RWPE2 (cell line): Measurements from ENCODE around the gene SLC9C1.

Source experiments
- ATAC-seq: fragments of 200-7000 bp; cut with Tn5 transposase; 3 replicates; pipeline ENCODE4 v1.9.1; 2021; ENCODE audit warnings: low read depth
- DNase-seq: peaks from one replicate; pipeline ENCODE4 v3.0.0-alpha.2; 2020; ENCODE audit warnings: low spot score
- H3K27ac ChIP-seq: fragments of 450-650 bp; 2 replicates; pipeline ENCODE4 v1.5.1; 2017; ENCODE audit warnings: mild to moderate bottlenecking; ENCODE audit not compliant: poor library complexity, severe bottlenecking
- H3K27me3 ChIP-seq: fragments of 250-450 bp; sonication (Bioruptor Pico); 2 replicates; pipeline ENCODE4 v1.5.1; 2021; ENCODE audit warnings: mild to moderate bottlenecking, moderate library complexity; ENCODE audit not compliant: insufficient read depth, poor library complexity, severe bottlenecking
- H3K36me3 ChIP-seq: fragments of 250-450 bp; sonication (Bioruptor Pico); 2 replicates; pipeline ENCODE4 v1.5.1; 2020; ENCODE audit warnings: low read depth, mild to moderate bottlenecking, moderate library complexity
- H3K4me1 ChIP-seq: fragments of 250-450 bp; sonication (Bioruptor Pico); 2 replicates; pipeline ENCODE4 v1.5.1; 2021; ENCODE audit warnings: mild to moderate bottlenecking, moderate library complexity; ENCODE audit not compliant: insufficient read depth, poor library complexity, severe bottlenecking
- H3K4me3 ChIP-seq: fragments of 250-450 bp; sonication (Bioruptor Pico); 2 replicates; pipeline ENCODE4 v1.5.1; 2021; ENCODE audit warnings: mild to moderate bottlenecking, moderate library complexity; ENCODE audit not compliant: severe bottlenecking
- H3K9me3 ChIP-seq: fragments of 250-450 bp; sonication (Bioruptor Pico); 2 replicates; pipeline ENCODE4 v1.5.1; 2021; ENCODE audit warnings: mild to moderate bottlenecking, moderate library complexity; ENCODE audit not compliant: severe bottlenecking
- TF ChIP-seq, protein P1 (sequence below): fragments of 450-650 bp; IDR thresholded peaks from one replicate; pipeline ENCODE4 v1.5.1; 2017; ENCODE audit warnings: mild to moderate bottlenecking, moderate library complexity; ENCODE audit not compliant: poor library complexity, severe bottlenecking

The SLC9C1 gene

DNA sequence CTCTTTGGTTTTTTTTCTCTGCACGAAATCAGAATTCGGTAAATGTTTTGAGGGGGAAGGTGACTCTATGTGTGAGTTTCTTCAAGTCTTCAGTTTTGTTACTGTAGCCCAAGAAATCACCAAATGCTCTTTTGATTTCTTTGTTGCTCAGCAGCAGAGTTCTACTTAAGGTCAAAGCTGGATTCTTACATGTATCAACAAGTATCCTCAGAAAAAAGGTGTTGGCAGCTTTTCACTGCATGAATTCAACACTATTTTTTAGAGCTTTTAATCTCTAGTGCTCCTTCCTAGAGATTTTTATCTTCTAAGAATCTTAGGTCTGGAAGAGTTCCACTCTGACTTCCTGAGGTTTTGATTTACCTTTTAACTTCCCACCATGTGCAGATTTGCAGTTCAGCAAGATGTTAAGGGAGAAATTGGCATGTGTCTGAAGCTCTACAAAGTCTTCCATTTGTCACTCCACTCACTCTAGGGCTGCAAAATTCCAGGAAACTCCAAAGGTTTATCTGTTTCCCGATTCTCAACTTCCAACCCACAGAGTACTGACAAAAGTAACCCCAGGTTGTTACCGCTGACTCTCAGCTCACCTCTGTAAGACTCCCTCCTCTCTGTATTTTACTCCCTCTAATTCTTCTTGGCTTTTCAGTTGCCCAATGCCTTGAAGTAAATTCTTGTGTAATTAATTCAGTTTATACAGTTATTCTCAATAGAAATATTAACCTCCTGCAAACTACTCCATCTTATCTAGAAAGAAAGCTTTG, 25.7 kb upstream of the SLC9C1 start:
- TF ChIP-seq, protein P1, sequence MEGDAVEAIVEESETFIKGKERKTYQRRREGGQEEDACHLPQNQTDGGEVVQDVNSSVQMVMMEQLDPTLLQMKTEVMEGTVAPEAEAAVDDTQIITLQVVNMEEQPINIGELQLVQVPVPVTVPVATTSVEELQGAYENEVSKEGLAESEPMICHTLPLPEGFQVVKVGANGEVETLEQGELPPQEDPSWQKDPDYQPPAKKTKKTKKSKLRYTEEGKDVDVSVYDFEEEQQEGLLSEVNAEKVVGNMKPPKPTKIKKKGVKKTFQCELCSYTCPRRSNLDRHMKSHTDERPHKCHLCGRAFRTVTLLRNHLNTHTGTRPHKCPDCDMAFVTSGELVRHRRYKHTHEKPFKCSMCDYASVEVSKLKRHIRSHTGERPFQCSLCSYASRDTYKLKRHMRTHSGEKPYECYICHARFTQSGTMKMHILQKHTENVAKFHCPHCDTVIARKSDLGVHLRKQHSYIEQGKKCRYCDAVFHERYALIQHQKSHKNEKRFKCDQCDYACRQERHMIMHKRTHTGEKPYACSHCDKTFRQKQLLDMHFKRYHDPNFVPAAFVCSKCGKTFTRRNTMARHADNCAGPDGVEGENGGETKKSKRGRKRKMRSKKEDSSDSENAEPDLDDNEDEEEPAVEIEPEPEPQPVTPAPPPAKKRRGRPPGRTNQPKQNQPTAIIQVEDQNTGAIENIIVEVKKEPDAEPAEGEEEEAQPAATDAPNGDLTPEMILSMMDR: no peak
- Histone ChIP-seq H3K9me3 (no peaks in the 10 kb centered on the region), H3K4me3 (no peak overlapping the region), H3K36me3 (no peaks in the 10 kb centered on the region), H3K4me1 (peaks cover 26% of the 10 kb centered on the region), H3K27me3 (no peaks in the 10 kb centered on the region), H3K27ac (no peak overlapping the region)
- ATAC-seq (peak; percentile 49), DNase-seq (no peak)

DNA sequence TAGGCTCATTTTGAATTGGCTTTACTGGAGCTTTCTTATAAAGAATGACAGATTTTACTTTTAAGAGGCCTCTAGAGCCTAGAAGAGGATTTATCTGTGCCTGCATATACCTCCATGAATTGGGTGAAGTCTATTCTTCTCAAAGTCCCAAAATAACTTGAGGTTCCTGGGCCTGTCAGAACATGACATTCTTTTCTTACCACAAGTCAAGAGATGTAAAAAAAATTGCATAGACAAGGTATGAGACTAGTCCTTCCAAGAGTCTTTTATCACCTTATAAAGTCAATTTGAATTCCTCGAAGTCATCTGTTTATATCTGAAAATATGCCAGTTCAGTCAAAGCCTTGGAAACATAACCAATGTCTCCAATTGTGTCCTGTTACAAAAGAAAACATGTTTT, 21.8 kb upstream of the SLC9C1 start:
- TF ChIP-seq, protein P1: no peak
- peaks cover 26% of the 10 kb centered on the region for H3K4me1 ChIP-seq
- H3K36me3 ChIP-seq: no peaks in the 10 kb centered on the region
- DNase-seq (no peak), ATAC-seq (no peak; the same call in 2 of the 3 replicates)
- H3K27me3 ChIP-seq: no peaks in the 10 kb centered on the region
- no peak overlapping the region for H3K27ac ChIP-seq
- H3K4me3 ChIP-seq: no peak overlapping the region
- no peaks in the 10 kb centered on the region for H3K9me3 ChIP-seq

DNA sequence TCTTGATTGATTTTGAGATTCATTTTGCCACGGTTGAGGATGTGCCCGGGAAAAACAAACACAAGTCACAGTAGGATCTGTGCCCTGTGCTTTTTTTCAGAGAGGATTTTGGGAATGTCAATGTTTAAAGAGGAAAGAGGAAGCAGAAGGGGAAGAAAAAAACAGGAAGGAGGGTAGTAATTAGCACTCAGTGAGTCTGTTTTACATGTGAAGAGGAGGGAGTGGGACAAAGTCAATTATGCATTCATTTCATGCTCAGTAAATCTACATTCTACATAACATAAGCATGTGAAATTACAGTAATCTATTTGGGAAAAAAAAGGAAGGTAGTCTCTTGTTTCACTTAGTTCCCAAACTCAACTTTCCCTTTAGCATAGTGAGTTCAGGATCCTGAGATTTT, 20.6 kb upstream of the SLC9C1 start:
- no peaks in the 10 kb centered on the region for H3K36me3 ChIP-seq
- H3K27me3 ChIP-seq: no peaks in the 10 kb centered on the region
- ATAC-seq (no peak), DNase-seq (no peak)
- no peak overlapping the region for H3K27ac ChIP-seq
- H3K9me3 ChIP-seq: no peaks in the 10 kb centered on the region
- peaks cover 17% of the 10 kb centered on the region for H3K4me1 ChIP-seq
- no peak overlapping the region for H3K4me3 ChIP-seq
- TF ChIP-seq, protein P1: no peak

DNA sequence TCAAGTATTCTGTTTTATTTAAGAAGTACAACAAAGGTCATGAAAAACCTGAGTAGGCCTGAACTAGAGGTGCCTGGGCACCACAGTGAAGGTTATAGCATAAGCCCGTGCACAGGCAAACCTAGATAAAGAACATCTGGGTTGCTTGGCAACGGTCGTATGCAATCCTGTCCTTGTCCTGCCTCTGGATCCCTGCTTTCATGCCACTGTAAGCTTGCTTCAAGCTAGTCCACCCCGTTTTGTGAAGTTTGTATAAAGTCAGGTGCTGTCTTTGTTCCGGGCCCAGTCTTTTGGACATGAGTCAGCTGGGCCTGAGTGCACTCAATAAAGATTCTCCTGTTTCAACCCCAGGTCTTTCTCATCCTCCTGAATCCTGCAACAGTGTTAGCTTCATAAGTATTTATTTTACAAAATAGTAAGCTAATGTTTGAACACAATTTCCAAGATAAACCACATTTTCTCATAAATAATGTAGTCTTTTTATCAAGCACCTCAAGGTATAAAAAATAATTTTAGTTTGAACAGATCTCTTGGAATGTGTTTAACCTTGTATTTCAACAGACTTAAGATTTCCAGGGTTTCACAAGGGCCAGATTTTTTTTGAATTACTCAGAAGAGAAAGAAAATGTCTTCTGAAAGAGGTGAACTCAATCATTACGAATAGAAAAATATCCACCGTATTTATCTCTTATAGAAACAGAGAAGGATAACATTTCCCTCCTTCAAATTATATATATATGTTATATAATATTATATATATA, 14.3 kb upstream of the SLC9C1 start:
- no peak overlapping the region for H3K4me3 ChIP-seq
- TF ChIP-seq, protein P1: no peak
- H3K27me3 ChIP-seq: no peaks in the 10 kb centered on the region
- H3K36me3 ChIP-seq: no peaks in the 10 kb centered on the region
- ATAC-seq (peak; percentile 94), DNase-seq (peak; percentile 69)
- H3K4me1 ChIP-seq: peaks cover 15% of the 10 kb centered on the region
- peak overlapping the region; percentile 68 for H3K27ac ChIP-seq
- H3K9me3 ChIP-seq: no peaks in the 10 kb centered on the region

DNA sequence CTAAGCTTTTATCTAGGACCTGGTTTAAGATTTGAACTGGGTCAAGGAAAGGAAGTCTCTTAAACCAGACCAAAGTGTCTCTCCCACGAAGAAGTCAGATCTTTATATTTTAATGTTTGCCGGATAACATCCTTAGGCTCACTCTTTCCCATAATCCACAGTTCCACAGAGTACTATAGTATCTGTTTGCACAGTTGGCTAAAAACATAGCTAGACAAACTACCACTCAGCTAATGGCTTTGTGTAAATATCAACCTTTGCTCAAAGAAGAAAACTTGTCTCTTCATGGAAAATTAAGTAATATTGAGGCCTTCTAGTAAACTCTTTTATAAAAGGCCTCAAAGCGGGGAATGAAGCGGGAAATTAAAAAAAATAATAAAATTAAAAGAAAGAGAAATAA, 13.5 kb upstream of the SLC9C1 start:
- no peak for DNase-seq
- H3K4me3 ChIP-seq: no peak overlapping the region
- no peak for ATAC-seq
- H3K9me3 ChIP-seq: no peaks in the 10 kb centered on the region
- H3K36me3 ChIP-seq: no peaks in the 10 kb centered on the region
- peaks cover 15% of the 10 kb centered on the region for H3K4me1 ChIP-seq
- peak overlapping the region; percentile 68 for H3K27ac ChIP-seq
- H3K27me3 ChIP-seq: no peaks in the 10 kb centered on the region
- TF ChIP-seq, protein P1: no peak
